Cardiac muscle cell (in vitro differentiated cells and primary cell): ENCODE results near the gene IFNE. TPM values are rescaled to one million over a fixed set of nuclear protein-coding genes. Genes with fewer than 3 reads are reported as not detected.

Source experiments
- DNase-seq, 2 donors: peaks; one replicate each; pipeline versions ENCODE4 v3.0.0 to v3.0.0-alpha.2; 2010 to 2017; ENCODE audit warnings: low read depth in 1 of 2, low spot score in 1 of 2
- H3K27ac ChIP-seq: fragments of 200-600 bp; sonication (generic); 2 replicates; pipeline ENCODE4 v1.5.1; 2016
- H3K27me3 ChIP-seq: fragments of 200-600 bp; sonication (generic); 2 replicates; pipeline ENCODE4 v1.6.0; 2016; ENCODE audit warnings: control low read depth
- H3K36me3 ChIP-seq: fragments of 200-600 bp; sonication (generic); 2 replicates; pipeline ENCODE4 v1.5.1; 2016; ENCODE audit warnings: control low read depth
- H3K4me1 ChIP-seq: fragments of 200-600 bp; sonication (generic); 2 replicates; pipeline ENCODE4 v1.8.1; 2017; ENCODE audit warnings: low read depth, mild to moderate bottlenecking, mixed run types
- H3K4me3 ChIP-seq: fragments of 200-600 bp; sonication (generic); 2 replicates; pipeline ENCODE4 v1.5.1; 2016; ENCODE audit warnings: mild to moderate bottlenecking
- H3K9me3 ChIP-seq: fragments of 200-600 bp; sonication (generic); 2 replicates; pipeline ENCODE4 v1.5.1; 2017; ENCODE audit warnings: low read depth, mild to moderate bottlenecking, control low read depth
- polyA plus RNA-seq: library from polyadenylated mRNA; unstranded; fragments of >200 nt; fragmentation: Nextera tagmentation; extraction: Ambion mirVana; gene quantifications from 2 replicates; pipeline ENCODE4 v1.2.1, GENCODE V29; 2016
- total RNA-seq: library from RNA; depleted of rRNA; stranded (reverse); fragments of >200 nt; gene quantifications from 2 replicates; pipeline ENCODE4 v1.2.3, GENCODE V29; 2016
- TF ChIP-seq, protein P1 (sequence below): IDR thresholded peaks from 2 replicates; pipeline ENCODE4 v1.5.1; 2012; ENCODE audit warnings: low read depth, mild to moderate bottlenecking, low read length

Gene IFNE, protein sequence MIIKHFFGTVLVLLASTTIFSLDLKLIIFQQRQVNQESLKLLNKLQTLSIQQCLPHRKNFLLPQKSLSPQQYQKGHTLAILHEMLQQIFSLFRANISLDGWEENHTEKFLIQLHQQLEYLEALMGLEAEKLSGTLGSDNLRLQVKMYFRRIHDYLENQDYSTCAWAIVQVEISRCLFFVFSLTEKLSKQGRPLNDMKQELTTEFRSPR
- total RNA-seq (not detected in 2 replicates), polyA plus RNA-seq (not detected in 2 replicates)

DNA sequence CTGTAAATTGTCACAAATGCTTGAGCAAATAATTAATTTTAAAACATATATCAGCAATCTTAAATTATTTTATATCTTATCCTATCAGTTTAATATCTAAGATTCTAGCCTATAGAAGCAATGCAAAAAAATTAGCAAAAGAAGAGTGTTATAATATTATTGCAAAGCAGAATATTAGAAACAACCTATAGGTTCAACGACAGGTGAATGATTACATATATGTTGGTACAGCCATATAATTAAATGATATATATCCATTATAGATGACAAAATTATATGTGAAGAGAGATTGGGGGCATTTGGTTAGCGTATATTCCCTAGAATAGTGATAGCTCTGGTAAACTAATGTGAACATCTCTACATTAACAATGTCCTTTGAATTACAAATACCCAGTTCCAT, at the start of gene IFNE:
Gene IFNE (minus strand): TSS at position 101 of the 400 bp plus-strand sequence. CDS start 619 bp downstream, outside the sequence.
- Histone ChIP-seq H3K9me3 (no peaks in the 10 kb centered on the region), H3K36me3 (no peaks in the 10 kb centered on the region)

DNA sequence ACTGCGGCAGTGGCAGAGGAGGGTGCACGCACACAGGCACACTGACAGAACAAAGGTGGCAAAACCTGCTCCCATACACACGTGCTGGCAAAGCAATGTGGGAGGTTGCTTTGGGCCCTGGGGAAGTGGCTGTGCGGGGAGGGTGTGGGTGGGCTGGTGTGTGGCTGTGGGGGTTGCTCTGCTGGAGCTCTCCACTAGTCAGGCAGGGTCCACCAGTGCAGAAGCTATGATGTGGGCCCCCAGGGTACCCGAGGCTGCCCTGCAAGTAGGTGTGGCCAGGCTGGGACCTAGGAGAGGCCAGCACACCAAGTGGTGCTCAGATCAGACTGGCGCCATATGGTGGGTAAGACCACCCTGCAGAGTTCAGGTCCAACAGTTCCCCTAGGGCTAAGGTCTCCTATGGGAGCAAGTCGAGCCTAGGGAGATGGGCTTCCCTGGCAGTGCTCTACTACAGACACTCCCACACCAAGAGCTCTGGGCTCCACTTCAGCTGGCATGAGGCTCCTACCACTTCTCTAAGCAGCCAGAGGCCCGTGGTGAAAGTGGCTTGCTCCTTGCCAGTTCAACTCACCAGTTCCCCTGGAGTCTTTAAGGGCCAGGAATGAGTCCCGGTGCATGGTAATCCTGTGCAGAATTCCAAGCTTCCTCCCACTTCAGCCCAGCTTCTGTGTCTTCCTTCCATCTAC, 46.2 kb upstream of the IFNE start:
- no peak for DNase-seq
- no peaks in the 10 kb centered on the region for H3K9me3 ChIP-seq
- no peaks in the 10 kb centered on the region for H3K27me3 ChIP-seq
- no peak overlapping the region for H3K4me3 ChIP-seq
- no peak overlapping the region for H3K27ac ChIP-seq
- H3K4me1 ChIP-seq, result peaks cover under 1% of the 10 kb centered on the region
- TF ChIP-seq, protein P1, sequence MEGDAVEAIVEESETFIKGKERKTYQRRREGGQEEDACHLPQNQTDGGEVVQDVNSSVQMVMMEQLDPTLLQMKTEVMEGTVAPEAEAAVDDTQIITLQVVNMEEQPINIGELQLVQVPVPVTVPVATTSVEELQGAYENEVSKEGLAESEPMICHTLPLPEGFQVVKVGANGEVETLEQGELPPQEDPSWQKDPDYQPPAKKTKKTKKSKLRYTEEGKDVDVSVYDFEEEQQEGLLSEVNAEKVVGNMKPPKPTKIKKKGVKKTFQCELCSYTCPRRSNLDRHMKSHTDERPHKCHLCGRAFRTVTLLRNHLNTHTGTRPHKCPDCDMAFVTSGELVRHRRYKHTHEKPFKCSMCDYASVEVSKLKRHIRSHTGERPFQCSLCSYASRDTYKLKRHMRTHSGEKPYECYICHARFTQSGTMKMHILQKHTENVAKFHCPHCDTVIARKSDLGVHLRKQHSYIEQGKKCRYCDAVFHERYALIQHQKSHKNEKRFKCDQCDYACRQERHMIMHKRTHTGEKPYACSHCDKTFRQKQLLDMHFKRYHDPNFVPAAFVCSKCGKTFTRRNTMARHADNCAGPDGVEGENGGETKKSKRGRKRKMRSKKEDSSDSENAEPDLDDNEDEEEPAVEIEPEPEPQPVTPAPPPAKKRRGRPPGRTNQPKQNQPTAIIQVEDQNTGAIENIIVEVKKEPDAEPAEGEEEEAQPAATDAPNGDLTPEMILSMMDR, result no peak
- H3K36me3 ChIP-seq, result no peaks in the 10 kb centered on the region

More for the DNA sequence above, at the start of gene IFNE:
- no peaks in the 10 kb centered on the region for H3K4me1 ChIP-seq
- no peak for DNase-seq
- no peak within 1 kb of the TSS for H3K27ac ChIP-seq
- H3K4me3 ChIP-seq, result no peak within 1 kb of the TSS
- TF ChIP-seq, protein P1, result no peak
- no peaks in the 10 kb centered on the region for H3K27me3 ChIP-seq

DNA sequence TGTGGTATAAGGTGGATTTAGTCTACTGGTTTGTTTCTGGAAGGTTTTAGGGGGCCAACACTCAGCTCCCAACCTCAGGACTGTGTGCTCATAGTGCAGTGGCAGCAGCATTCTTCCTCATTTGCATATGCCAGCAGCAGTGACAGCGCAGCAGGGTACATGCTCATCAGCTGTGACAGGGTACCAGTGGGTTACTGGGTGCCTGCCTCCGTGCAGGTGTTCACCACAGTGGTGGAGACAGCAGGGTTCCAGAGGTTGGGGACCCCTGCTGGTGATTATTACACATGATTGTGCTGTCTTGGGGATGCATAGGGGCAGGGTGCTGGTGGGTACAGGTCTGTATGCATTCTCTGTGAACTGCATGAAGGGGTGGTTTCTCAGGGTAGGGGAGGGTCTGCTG, 45.5 kb upstream of the IFNE start:
- Histone ChIP-seq H3K27me3 (no peaks in the 10 kb centered on the region), H3K27ac (no peak overlapping the region), H3K9me3 (no peaks in the 10 kb centered on the region), H3K4me3 (no peak overlapping the region), H3K36me3 (no peaks in the 10 kb centered on the region), H3K4me1 (no peaks in the 10 kb centered on the region)
- TF ChIP-seq, protein P1, result no peak
- DNase-seq, result no peak

DNA sequence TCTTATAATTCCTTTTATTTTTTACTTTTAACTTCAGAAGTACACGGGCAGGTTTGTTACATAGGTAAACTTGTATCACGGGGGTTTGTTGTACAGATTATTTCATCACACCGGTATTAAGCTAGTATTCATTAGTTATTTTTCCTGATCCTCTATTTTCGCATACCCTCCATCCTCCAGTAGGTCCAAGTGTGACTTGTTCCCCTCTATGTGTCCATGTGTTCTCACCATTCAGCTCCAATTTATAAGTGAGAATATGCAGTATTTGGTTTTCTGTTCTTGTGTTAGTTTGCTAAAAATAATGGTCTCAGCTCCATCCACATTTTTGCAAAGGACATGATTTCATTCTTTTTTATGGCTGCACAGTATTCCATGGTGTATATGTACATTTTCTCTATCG, 43.1 kb upstream of the IFNE start:
- Histone ChIP-seq H3K36me3 (no peaks in the 10 kb centered on the region), H3K9me3 (no peaks in the 10 kb centered on the region), H3K4me1 (no peaks in the 10 kb centered on the region), H3K4me3 (no peak overlapping the region), H3K27me3 (no peaks in the 10 kb centered on the region), H3K27ac (no peak overlapping the region)
- DNase-seq, result no peak
- TF ChIP-seq, protein P1, result no peak

DNA sequence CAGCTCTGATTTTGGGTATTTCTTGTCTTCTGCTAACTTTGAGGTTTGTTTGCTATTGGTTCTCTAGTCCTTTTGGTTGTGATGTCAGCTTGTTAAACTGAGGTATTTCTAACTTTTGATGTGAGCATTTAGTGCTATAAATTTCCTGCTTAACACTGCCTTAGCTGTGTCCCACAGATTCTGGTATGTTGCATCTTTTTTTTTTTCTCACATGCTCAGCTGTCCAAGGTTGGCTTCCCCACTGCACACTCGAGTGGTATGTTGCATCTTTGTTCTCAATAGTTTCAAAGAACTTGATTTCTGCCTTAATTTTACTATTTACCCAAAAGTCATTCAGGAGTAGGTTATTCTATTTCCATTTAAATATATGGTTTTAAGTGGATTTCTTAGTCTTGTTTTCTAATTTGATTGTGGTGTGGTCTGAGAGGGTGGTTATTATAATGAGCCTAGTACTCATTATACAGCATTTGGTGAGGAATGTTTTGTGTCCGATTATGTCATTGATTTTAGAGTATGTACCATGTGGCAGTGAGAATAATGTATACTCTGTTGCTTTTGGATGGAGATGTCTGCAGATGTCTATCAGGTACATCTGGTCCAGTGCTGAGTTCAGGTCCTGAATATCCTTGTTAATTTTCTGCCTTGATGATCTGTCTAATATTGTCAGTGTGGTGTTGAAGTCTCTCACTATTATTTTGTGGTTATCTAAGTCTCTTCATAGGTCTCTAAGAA, 42.2 kb upstream of the IFNE start:
- Histone ChIP-seq H3K27ac (no peak overlapping the region), H3K36me3 (no peaks in the 10 kb centered on the region), H3K27me3 (no peaks in the 10 kb centered on the region), H3K9me3 (no peaks in the 10 kb centered on the region), H3K4me3 (no peak overlapping the region), H3K4me1 (no peaks in the 10 kb centered on the region)
- DNase-seq, result no peak
- TF ChIP-seq, protein P1, result no peak
